ENCODE measurements around the gene CANX. TPM values are rescaled to one million over a fixed set of nuclear protein-coding genes. Genes with fewer than 3 reads are reported as not detected.

Gene CANX
- total and polyA plus RNA-seq, 9 of the 15 experiments (the other 6 are each of a cell fraction or from before 2014, with no cell fraction given): 155 to 893 (median 589) TPM

DNA sequence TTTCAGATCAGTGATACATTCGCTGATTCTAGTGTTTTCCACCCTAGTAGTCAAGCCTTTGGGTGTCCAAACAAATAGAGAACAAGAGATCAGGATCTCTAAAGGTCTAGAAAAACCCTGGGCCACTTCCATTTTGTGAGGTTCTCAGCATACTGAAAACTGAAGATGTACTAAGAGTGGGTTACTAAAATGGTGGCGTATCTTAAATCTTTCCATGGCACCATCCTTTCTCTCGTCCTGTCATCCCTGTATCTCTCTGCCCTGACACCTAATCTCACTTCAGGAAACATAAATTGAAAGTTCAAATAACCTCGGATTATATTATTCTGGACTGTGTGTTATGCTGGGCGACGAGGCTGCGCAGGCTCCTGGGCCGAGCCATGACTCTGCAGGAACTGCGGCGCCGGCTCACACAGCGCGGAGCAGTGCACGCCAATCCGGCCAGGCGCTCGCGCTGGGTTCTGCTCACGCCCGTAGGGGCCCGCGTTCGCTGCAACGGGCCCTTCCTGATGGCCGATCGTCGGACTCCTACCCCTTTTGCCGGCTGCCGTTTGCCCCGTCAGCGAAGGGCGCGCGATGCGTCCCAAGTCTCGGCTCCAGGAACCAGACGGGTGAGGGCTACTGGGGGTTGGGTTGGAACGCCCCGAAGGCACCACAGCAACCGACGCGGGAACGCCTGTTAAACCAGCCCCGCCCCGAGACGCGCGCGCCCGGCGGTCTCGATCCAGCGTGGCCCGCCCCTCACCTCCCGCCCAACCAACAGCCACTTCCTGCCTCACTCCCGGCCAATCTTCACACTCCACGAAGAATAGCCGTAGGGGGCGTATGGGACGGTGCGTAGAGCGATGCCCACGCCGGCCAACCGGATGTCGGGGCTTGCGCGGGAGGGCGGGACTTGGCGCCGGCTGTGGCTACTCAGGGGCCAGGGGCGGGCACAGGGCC lies 503 bp upstream of the CANX start (continued):
- TF ChIP-seq, protein P1, sequence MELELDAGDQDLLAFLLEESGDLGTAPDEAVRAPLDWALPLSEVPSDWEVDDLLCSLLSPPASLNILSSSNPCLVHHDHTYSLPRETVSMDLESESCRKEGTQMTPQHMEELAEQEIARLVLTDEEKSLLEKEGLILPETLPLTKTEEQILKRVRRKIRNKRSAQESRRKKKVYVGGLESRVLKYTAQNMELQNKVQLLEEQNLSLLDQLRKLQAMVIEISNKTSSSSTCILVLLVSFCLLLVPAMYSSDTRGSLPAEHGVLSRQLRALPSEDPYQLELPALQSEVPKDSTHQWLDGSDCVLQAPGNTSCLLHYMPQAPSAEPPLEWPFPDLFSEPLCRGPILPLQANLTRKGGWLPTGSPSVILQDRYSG (tag; conservative IDR thresholded peaks at IDR 0.05; ENCODE audit: low read depth): peak; percentile 63; the same call in 1 of the 2 replicates
- no peak for TF ChIP-seq MCM7 (IDR thresholded peaks at IDR 0.05)
- peak; percentile 71; the same call in 1 of the 2 replicates for TF ChIP-seq FOXP1 (CRISPR knock-in tag; IDR thresholded peaks at IDR 0.05)
- TF ChIP-seq, protein P2, sequence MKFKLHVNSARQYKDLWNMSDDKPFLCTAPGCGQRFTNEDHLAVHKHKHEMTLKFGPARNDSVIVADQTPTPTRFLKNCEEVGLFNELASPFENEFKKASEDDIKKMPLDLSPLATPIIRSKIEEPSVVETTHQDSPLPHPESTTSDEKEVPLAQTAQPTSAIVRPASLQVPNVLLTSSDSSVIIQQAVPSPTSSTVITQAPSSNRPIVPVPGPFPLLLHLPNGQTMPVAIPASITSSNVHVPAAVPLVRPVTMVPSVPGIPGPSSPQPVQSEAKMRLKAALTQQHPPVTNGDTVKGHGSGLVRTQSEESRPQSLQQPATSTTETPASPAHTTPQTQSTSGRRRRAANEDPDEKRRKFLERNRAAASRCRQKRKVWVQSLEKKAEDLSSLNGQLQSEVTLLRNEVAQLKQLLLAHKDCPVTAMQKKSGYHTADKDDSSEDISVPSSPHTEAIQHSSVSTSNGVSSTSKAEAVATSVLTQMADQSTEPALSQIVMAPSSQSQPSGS (CRISPR knock-in tag; IDR thresholded peaks at IDR 0.05): no peak
- TF ChIP-seq, protein P3, sequence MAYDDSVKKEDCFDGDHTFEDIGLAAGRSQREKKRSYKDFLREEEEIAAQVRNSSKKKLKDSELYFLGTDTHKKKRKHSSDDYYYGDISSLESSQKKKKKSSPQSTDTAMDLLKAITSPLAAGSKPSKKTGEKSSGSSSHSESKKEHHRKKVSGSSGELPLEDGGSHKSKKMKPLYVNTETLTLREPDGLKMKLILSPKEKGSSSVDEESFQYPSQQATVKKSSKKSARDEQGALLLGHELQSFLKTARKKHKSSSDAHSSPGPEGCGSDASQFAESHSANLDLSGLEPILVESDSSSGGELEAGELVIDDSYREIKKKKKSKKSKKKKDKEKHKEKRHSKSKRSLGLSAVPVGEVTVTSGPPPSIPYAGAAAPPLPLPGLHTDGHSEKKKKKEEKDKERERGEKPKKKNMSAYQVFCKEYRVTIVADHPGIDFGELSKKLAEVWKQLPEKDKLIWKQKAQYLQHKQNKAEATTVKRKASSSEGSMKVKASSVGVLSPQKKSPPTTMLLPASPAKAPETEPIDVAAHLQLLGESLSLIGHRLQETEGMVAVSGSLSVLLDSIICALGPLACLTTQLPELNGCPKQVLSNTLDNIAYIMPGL (CRISPR knock-in tag; IDR thresholded peaks at IDR 0.05): peak; percentile 11; the same call in 1 of the 2 replicates
- no peak for TF ChIP-seq ESRRA (IDR thresholded peaks at IDR 0.05; ENCODE audit: borderline replicate concordance, low read depth)
- TF ChIP-seq ZNF311 (CRISPR knock-in tag; IDR thresholded peaks at IDR 0.05): 0 out of 2 replicates have a peak, but pooled peaks have one; percentile 21
- TF ChIP-seq MEF2A (IDR thresholded peaks at IDR 0.05; ENCODE audit: control insufficient read depth, low read depth, low read length): no peak
- 0 out of 2 replicates have a peak, but pooled peaks have one; percentile 62 for TF ChIP-seq ZKSCAN1 (IDR thresholded peaks at IDR 0.05; ENCODE audit: low read depth, low read length)
- no peak for TF ChIP-seq PTRF (tag; IDR thresholded peaks at IDR 0.05)
- no peak for TF ChIP-seq BHLHE40 (IDR thresholded peaks at IDR 0.05; ENCODE audit: low read length)
- peak; percentile 83 for TF ChIP-seq NFRKB (IDR thresholded peaks at IDR 0.05; ENCODE audit: low read depth)
- TF ChIP-seq LCOR (CRISPR knock-in tag; IDR thresholded peaks at IDR 0.05): peak; percentile 45; the same call in 1 of the 2 replicates
- no peak for TF ChIP-seq STAT5B (CRISPR knock-in tag; IDR thresholded peaks at IDR 0.05)
- no peak for TF ChIP-seq TGIF2 (CRISPR knock-in tag; IDR thresholded peaks at IDR 0.05)
- no peak for TF ChIP-seq KDM1A (IDR thresholded peaks at IDR 0.05)
- TF ChIP-seq HDAC6 (IDR thresholded peaks at IDR 0.05; ENCODE audit: low read depth, low read length): no peak
- TF ChIP-seq, protein P4, sequence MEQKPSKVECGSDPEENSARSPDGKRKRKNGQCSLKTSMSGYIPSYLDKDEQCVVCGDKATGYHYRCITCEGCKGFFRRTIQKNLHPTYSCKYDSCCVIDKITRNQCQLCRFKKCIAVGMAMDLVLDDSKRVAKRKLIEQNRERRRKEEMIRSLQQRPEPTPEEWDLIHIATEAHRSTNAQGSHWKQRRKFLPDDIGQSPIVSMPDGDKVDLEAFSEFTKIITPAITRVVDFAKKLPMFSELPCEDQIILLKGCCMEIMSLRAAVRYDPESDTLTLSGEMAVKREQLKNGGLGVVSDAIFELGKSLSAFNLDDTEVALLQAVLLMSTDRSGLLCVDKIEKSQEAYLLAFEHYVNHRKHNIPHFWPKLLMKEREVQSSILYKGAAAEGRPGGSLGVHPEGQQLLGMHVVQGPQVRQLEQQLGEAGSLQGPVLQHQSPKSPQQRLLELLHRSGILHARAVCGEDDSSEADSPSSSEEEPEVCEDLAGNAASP (IDR thresholded peaks at IDR 0.05): no peak
- TF ChIP-seq, protein P5, sequence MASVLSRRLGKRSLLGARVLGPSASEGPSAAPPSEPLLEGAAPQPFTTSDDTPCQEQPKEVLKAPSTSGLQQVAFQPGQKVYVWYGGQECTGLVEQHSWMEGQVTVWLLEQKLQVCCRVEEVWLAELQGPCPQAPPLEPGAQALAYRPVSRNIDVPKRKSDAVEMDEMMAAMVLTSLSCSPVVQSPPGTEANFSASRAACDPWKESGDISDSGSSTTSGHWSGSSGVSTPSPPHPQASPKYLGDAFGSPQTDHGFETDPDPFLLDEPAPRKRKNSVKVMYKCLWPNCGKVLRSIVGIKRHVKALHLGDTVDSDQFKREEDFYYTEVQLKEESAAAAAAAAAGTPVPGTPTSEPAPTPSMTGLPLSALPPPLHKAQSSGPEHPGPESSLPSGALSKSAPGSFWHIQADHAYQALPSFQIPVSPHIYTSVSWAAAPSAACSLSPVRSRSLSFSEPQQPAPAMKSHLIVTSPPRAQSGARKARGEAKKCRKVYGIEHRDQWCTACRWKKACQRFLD (CRISPR knock-in tag; IDR thresholded peaks at IDR 0.05): peak; percentile 80
- TF ChIP-seq SAFB (IDR thresholded peaks at IDR 0.05; ENCODE audit: borderline replicate concordance, low read depth, low read length): no peak
- no peak for TF ChIP-seq SRSF1 (IDR thresholded peaks at IDR 0.05; ENCODE audit: low read depth, low read length)
